Common myeloid progenitor, CD34-positive (primary cell): Measurements from ENCODE around the gene WWP2.

Experiments used
- CTCF ChIA-PET: fragments of 350-600 bp; sonication (Branson Sonifier 250); formaldehyde crosslinking; loops from one replicate; lab custom pipeline; 2021; ENCODE audit warnings: antibody characterized with exemption; lab: Charles Lee
- POLR2A ChIA-PET: fragments of 350-600 bp; sonication (Branson Sonifier 250); formaldehyde crosslinking; loops from one replicate; lab custom pipeline; 2021; ENCODE audit warnings: antibody characterized with exemption; lab: Charles Lee
- DNase-seq, 3 donors: peaks; one replicate each; pipeline versions ENCODE4 v3.0.0 to v3.0.0-alpha.2; 2013
- H3K27ac ChIP-seq, 2 experiments: 1 replicate in 1 of 2; 2 replicates in 1 of 2; pipeline ENCODE4 v1.7.0; 2013; ENCODE audit warnings: inconsistent platforms in 2 of 2, low read length in 2 of 2, mild to moderate bottlenecking in 2 of 2, low read depth in 1 of 2, moderate library complexity in 1 of 2; ENCODE audit not compliant: severe bottlenecking in 2 of 2, insufficient read depth in 1 of 2, poor library complexity in 1 of 2
- H3K27me3 ChIP-seq, 5 experiments: replicated peaks in 2 of 5; 1 replicate in 3 of 5; 2 replicates in 2 of 5; pipeline versions ENCODE4 v1.6.1 to v1.7.0; 2013; ENCODE audit warnings: low read length in 4 of 5, mild to moderate bottlenecking in 2 of 5, moderate library complexity in 2 of 5, inconsistent platforms in 1 of 5; ENCODE audit not compliant: insufficient read depth in 5 of 5, control insufficient read depth in 4 of 5
- H3K36me3 ChIP-seq, 4 experiments: 1 replicate in 2 of 4; 2 replicates in 2 of 4; pipeline versions ENCODE4 v1.6.1 to v1.7.0; 2013; ENCODE audit warnings: low read length in 3 of 4, control low read depth in 1 of 4, mild to moderate bottlenecking in 1 of 4; ENCODE audit not compliant: control insufficient read depth in 4 of 4, insufficient read depth in 4 of 4
- H3K4me1 ChIP-seq, 4 experiments: 1 replicate in 3 of 4; 2 replicates in 1 of 4; pipeline versions ENCODE4 v1.6.1 to v1.7.1; 2013; ENCODE audit warnings: low read length in 3 of 4, mild to moderate bottlenecking in 3 of 4, control low read depth in 1 of 4, inconsistent platforms in 1 of 4, moderate library complexity in 1 of 4; ENCODE audit not compliant: control insufficient read depth in 4 of 4, insufficient read depth in 4 of 4; ENCODE audit errors: control extremely low read depth in 1 of 4
- H3K4me3 ChIP-seq, 7 experiments: 1 replicate in 4 of 7; 2 replicates in 3 of 7; pipeline versions ENCODE4 v1.5.1 to v1.7.0; 2013; ENCODE audit warnings: mild to moderate bottlenecking in 7 of 7, low read length in 6 of 7, moderate library complexity in 6 of 7, inconsistent platforms in 2 of 7, low read depth in 2 of 7, control low read depth in 1 of 7; ENCODE audit not compliant: insufficient read depth in 4 of 7, control insufficient read depth in 1 of 7; ENCODE audit errors: extremely low read depth in 1 of 7
- H3K9me3 ChIP-seq, 5 experiments: 1 replicate in 4 of 5; 2 replicates in 1 of 5; pipeline versions ENCODE4 v1.6.1 to v1.7.1; 2013; ENCODE audit warnings: low read length in 4 of 5, mild to moderate bottlenecking in 2 of 5, inconsistent platforms in 1 of 5, low read depth in 1 of 5, moderate library complexity in 1 of 5; ENCODE audit not compliant: control insufficient read depth in 4 of 5, insufficient read depth in 2 of 5; ENCODE audit errors: control extremely low read depth in 1 of 5
- WGBS: methylation state at CpG from one replicate; pipeline ENCODE4 v1.1.5; 2013; ENCODE audit not compliant: insufficient coverage; 5-methylcytosine and 5-hydroxymethylcytosine counted together

The WWP2 gene

GRCh38 chr16:69872888-69873287, 110.8 kb downstream of the WWP2 start:
- ChIA-PET POLR2A (no interaction called here), CTCF (no interaction called here)
- Histone ChIP-seq H3K27me3 (no peaks in the 10 kb centered on the region), H3K9me3 (peaks cover 3 to 18% (median 12%) of the 10 kb centered on the region in 5 experiments), H3K36me3 (peaks cover 22 to 54% (median 34%) of the 10 kb centered on the region in 4 experiments), H3K4me1 (no peaks in the 10 kb centered on the region), H3K27ac (no peak overlapping the region), H3K4me3 (no peak overlapping the region)
- DNase-seq = no peak
- 98% methylated on average over 5 of the region's 7 CpGs for WGBS

GRCh38 chr16:69873783-69874182, 111.7 kb downstream of the WWP2 start:
- POLR2A ChIA-PET = no interaction called here
- Histone ChIP-seq H3K9me3 (peaks cover 3 to 24% (median 13%) of the 10 kb centered on the region in 5 experiments), H3K4me1 (no peaks in the 10 kb centered on the region), H3K4me3 (no peak overlapping the region), H3K27ac (no peak overlapping the region), H3K36me3 (peaks cover 23 to 62% (median 35%) of the 10 kb centered on the region in 4 experiments), H3K27me3 (no peaks in the 10 kb centered on the region)
- 95% methylated on average over 2 of the region's 3 CpGs for WGBS
- CTCF ChIA-PET = interaction anchor here (1.2 kb wide), 1 partner anchor 56 kb away, joined by 4 read pairs; no protein-coding TSS in a partner anchor
- DNase-seq = no peak

GRCh38 chr16:69874271-69874670, 112.1 kb downstream of the WWP2 start:
- WGBS = 95% methylated on average over 3 of the region's 8 CpGs
- CTCF ChIA-PET = interaction anchor here (1.2 kb wide), 1 partner anchor 55 kb away, joined by 4 read pairs; no protein-coding TSS in a partner anchor
- H3K4me3 ChIP-seq = no peak overlapping the region
- no peaks in the 10 kb centered on the region for H3K27me3 ChIP-seq
- no peaks in the 10 kb centered on the region for H3K4me1 ChIP-seq
- no peak for DNase-seq
- H3K27ac ChIP-seq = no peak overlapping the region
- peaks cover 3 to 26% (median 13%) of the 10 kb centered on the region in 5 experiments for H3K9me3 ChIP-seq
- H3K36me3 ChIP-seq = peaks cover 23 to 67% (median 35%) of the 10 kb centered on the region in 4 experiments
- POLR2A ChIA-PET = no interaction called here

GRCh38 chr16:69880640-69881133, 118.6 kb downstream of the WWP2 start:
- peaks cover 3 to 31% (median 13%) of the 10 kb centered on the region in 5 experiments for H3K9me3 ChIP-seq
- WGBS = 98% methylated on average over 10 of the region's 10 CpGs
- H3K4me3 ChIP-seq = no peak overlapping the region
- H3K27me3 ChIP-seq = no peaks in the 10 kb centered on the region
- H3K36me3 ChIP-seq = peaks cover 9 to 44% (median 15%) of the 10 kb centered on the region in 4 experiments
- DNase-seq = no peak
- ChIA-PET CTCF (no interaction called here), POLR2A (no interaction called here)
- no peaks in the 10 kb centered on the region for H3K4me1 ChIP-seq
- no peak overlapping the region for H3K27ac ChIP-seq

- Histone ChIP-seq H3K9me3 (peaks cover 3 to 30% (median 10%) of the 10 kb centered on the region in 5 experiments), H3K4me3 (no peak overlapping the region), H3K27me3 (no peaks in the 10 kb centered on the region), H3K4me1 (no peaks in the 10 kb centered on the region), H3K27ac (no peak overlapping the region), H3K36me3 (peaks cover 9 to 44% (median 14%) of the 10 kb centered on the region in 4 experiments)
- CTCF ChIA-PET = no interaction called here
- DNase-seq = no peak
- whole genome bisulfite sequencing = 97% methylated on average over 4 of the region's 4 CpGs
- POLR2A ChIA-PET = no interaction called here
Observed at GRCh38 chr16:69881141-69881540, 119.0 kb downstream of the WWP2 start.

- ChIA-PET POLR2A (no interaction called here), CTCF (no interaction called here)
- no peak overlapping the region for H3K27ac ChIP-seq
- H3K9me3 ChIP-seq = peaks cover 0 to 8% (median 0%) of the 10 kb centered on the region in 5 experiments
- no peak for DNase-seq
- H3K36me3 ChIP-seq = peaks cover 0 to 29% (median 7%) of the 10 kb centered on the region in 4 experiments
- no peaks in the 10 kb centered on the region for H3K4me1 ChIP-seq
- H3K27me3 ChIP-seq = no peaks in the 10 kb centered on the region
- H3K4me3 ChIP-seq = no peak overlapping the region
- WGBS = no CpG with 5 or more reads among the region's 5 CpGs
Observed at GRCh38 chr16:69883744-69884143, 121.6 kb downstream of the WWP2 start.

- H3K27ac ChIP-seq = no peak overlapping the region
- CTCF ChIA-PET = interaction anchor here (1.0 to 1.1 kb wide), 2 partner anchors 34 to 44 kb away, joined by 3 read pairs; no protein-coding TSS in a partner anchor
- peaks cover 0 to 5% (median 0%) of the 10 kb centered on the region in 5 experiments for H3K9me3 ChIP-seq
- DNase-seq = no peak
- no peak overlapping the region for H3K4me3 ChIP-seq
- WGBS = 94% methylated on average over 3 of the region's 3 CpGs
- H3K27me3 ChIP-seq = no peaks in the 10 kb centered on the region
- H3K4me1 ChIP-seq = no peaks in the 10 kb centered on the region
- POLR2A ChIA-PET = no interaction called here
- H3K36me3 ChIP-seq = peaks cover 0 to 31% (median 12%) of the 10 kb centered on the region in 4 experiments
Observed at GRCh38 chr16:69885722-69886121, 123.6 kb downstream of the WWP2 start.
